Effector memory CD8-positive, alpha-beta T cell (primary cell): ENCODE measurements around the gene HNRNPA3.
"Not testable (repeated sequence)": the region's sequence is repeated elsewhere in the genome, so short reads cannot be mapped to it uniquely, and the experiment has no call there.

Experiments
- ATAC-seq: fragments of 150-1000 bp; cut with Tn5 transposase; replicated peaks from 2 replicates; pipeline ENCODE4 v1.10.0; 2021; ENCODE audit warnings: mild to moderate bottlenecking, moderate library complexity
- DNase-seq, 3 experiments: peaks; one replicate each; pipeline ENCODE4 v3.0.0; 2021
- H3K27ac Mint-ChIP-seq, 2 donors: one replicate each; pipeline ENCODE4 v1.8.0; 2022; ENCODE audit warnings: mild to moderate bottlenecking in 2 of 2, mixed read lengths in 2 of 2, moderate library complexity in 2 of 2
- H3K27me3 Mint-ChIP-seq, 2 donors: one replicate each; pipeline ENCODE4 v1.8.0; 2022; ENCODE audit warnings: mixed read lengths in 2 of 2
- H3K36me3 Mint-ChIP-seq: one replicate; pipeline ENCODE4 v1.8.0; 2022; ENCODE audit warnings: mild to moderate bottlenecking, moderate library complexity, mixed read lengths; ENCODE audit not compliant: insufficient read depth
- H3K4me1 Mint-ChIP-seq, 2 donors: one replicate each; pipeline ENCODE4 v1.8.0; 2022; ENCODE audit warnings: low read depth in 2 of 2, mixed read lengths in 2 of 2
- H3K4me3 Mint-ChIP-seq, 2 donors: one replicate each; pipeline ENCODE4 v1.8.0; 2022; ENCODE audit warnings: mild to moderate bottlenecking in 2 of 2, mixed read lengths in 2 of 2, moderate library complexity in 2 of 2
- H3K9me3 Mint-ChIP-seq, 2 donors: one replicate each; pipeline ENCODE4 v1.8.0; 2022; ENCODE audit warnings: mixed read lengths in 2 of 2

Gene HNRNPA3

DNA sequence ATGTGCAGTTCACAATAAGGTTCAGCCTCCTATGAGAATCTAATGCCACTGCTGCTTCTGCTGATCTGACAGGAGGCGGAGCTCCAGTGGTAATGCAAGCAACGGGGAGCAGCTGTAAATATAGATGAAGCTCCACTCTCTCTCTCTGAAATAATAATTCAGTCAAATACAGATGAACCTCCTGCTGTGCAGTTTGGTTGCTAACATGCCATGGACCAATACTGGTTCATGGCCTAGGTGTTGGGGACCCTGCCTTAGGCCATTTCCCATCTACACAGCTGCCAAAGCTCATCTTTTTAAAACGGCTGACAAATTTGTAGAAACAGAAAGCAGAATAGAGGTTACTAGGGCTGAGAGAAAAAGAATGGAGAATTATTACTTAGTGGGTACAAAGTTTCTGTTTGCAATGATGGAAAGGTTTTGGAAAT, 10.7 kb upstream of the HNRNPA3 start:
- no peaks in the 10 kb centered on the region for H3K4me1 Mint-ChIP-seq
- DNase-seq (no peak), ATAC-seq (no peak)
- H3K4me3 Mint-ChIP-seq: no peak overlapping the region
- H3K27ac Mint-ChIP-seq: no peak overlapping the region
- H3K36me3 Mint-ChIP-seq: no peaks in the 10 kb centered on the region
- no peaks in the 10 kb centered on the region for H3K27me3 Mint-ChIP-seq
- H3K9me3 Mint-ChIP-seq: no peaks in the 10 kb centered on the region

DNA sequence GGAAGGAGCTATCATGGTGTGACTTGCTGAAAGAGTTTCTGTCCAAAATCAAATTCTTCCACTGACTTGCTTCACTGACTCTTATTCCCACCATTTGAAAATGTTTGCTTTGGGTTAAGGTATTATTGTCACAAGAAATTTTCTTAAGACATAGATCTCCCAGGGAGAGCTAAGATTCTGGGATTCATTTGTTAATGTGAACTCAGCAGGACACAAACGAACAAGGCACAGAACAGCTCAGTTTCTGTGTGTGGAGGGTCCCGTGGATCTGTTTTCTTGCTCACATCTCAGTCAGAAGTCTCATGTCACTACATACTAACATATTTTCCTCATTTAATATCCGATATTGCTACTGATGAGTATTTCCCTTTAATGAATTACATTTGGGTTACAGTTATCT, 8.2 kb upstream of the HNRNPA3 start:
- no peak for DNase-seq
- H3K4me1 Mint-ChIP-seq: no peaks in the 10 kb centered on the region
- ATAC-seq: no peak
- no peaks in the 10 kb centered on the region for H3K27me3 Mint-ChIP-seq
- no peak overlapping the region for H3K4me3 Mint-ChIP-seq
- H3K9me3 Mint-ChIP-seq: no peaks in the 10 kb centered on the region
- no peaks in the 10 kb centered on the region for H3K36me3 Mint-ChIP-seq
- peak overlapping the region in 1 of 2 donors; percentile 38 for H3K27ac Mint-ChIP-seq

GRCh38 chr2:177207101-177207500, 5.5 kb upstream of the HNRNPA3 start:
- H3K36me3 Mint-ChIP-seq: peaks cover 8% of the 10 kb centered on the region
- DNase-seq (no peak), ATAC-seq (no peak)
- H3K4me3 Mint-ChIP-seq: no peak overlapping the region
- peak overlapping the region in 1 of 2 donors; percentile 52 for H3K27ac Mint-ChIP-seq
- no peaks in the 10 kb centered on the region for H3K9me3 Mint-ChIP-seq
- no peaks in the 10 kb centered on the region for H3K27me3 Mint-ChIP-seq
- H3K4me1 Mint-ChIP-seq: peaks cover 8 to 11% of the 10 kb centered on the region in 2 donors

GRCh38 chr2:177211169-177211568, 1.4 kb upstream of the HNRNPA3 start:
- Mint-ChIP-seq H3K9me3 (no peaks in the 10 kb centered on the region), H3K4me3 (peak overlapping the region; percentile 91 to 93), H3K4me1 (peaks cover 22 to 36% of the 10 kb centered on the region in 2 donors), H3K27ac (peak overlapping the region; percentile 99 to 100), H3K27me3 (no peaks in the 10 kb centered on the region), H3K36me3 (peaks cover 49% of the 10 kb centered on the region)
- ATAC-seq (no peak), DNase-seq (no peak)

- H3K4me3 Mint-ChIP-seq: peak overlapping the region; percentile 91 to 93
- peaks cover 26 to 40% of the 10 kb centered on the region in 2 donors for H3K4me1 Mint-ChIP-seq
- DNase-seq: no peak
- H3K27ac Mint-ChIP-seq: peak overlapping the region; percentile 99 to 100
- H3K36me3 Mint-ChIP-seq: peaks cover 54% of the 10 kb centered on the region
- no peak for ATAC-seq
- no peaks in the 10 kb centered on the region for H3K9me3 Mint-ChIP-seq
- H3K27me3 Mint-ChIP-seq: no peaks in the 10 kb centered on the region
These were observed 953 bp upstream of the HNRNPA3 start for GRCh38 chr2:177211576-177212105.

GRCh38 chr2:177212891-177213856, 580 bp downstream of the HNRNPA3 start:
- peak; percentile 62 for ATAC-seq
- H3K4me1 Mint-ChIP-seq: peaks cover 31 to 41% of the 10 kb centered on the region in 2 donors
- H3K27ac Mint-ChIP-seq: peak overlapping the region; percentile 99 to 100
- no peaks in the 10 kb centered on the region for H3K9me3 Mint-ChIP-seq
- H3K27me3 Mint-ChIP-seq: no peaks in the 10 kb centered on the region
- H3K4me3 Mint-ChIP-seq: peak overlapping the region; percentile 91 to 93
- DNase-seq: peak; percentile 84 to 88 (median 88)
- peaks cover 69% of the 10 kb centered on the region for H3K36me3 Mint-ChIP-seq

GRCh38 chr2:177217247-177217843, 4.8 kb downstream of the HNRNPA3 start:
- H3K4me1 Mint-ChIP-seq: peaks cover 30 to 54% of the 10 kb centered on the region in 2 donors
- no peaks in the 10 kb centered on the region for H3K9me3 Mint-ChIP-seq
- H3K36me3 Mint-ChIP-seq: peaks cover 100% of the 10 kb centered on the region
- H3K27me3 Mint-ChIP-seq: no peaks in the 10 kb centered on the region
- no peak for ATAC-seq
- no peak for DNase-seq
- H3K27ac Mint-ChIP-seq: peak overlapping the region; percentile 75 to 100
- H3K4me3 Mint-ChIP-seq: peak overlapping the region; percentile 8 to 12

DNA sequence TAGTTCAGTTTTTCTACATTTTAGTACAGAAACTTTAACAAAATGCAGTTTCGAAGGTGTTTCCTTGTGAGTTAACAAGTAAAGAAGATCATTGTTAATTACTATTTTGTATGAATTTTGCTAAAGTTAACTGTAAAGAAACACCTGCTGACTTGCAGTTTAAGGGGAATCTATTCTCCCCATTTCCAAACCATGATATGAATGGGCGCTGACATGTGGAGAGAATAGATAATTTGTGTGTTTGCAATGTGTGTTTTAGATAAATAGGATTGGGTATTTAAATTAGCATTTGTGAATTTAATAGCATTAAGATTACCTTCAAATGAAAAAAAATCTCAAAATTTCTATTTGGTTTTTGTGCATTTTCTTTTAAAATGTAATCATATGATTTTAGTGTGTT, 7.2 kb downstream of the HNRNPA3 start:
- H3K4me1 Mint-ChIP-seq: peaks cover 34 to 48% of the 10 kb centered on the region in 2 donors
- ATAC-seq, H3K27me3 Mint-ChIP-seq, H3K27ac Mint-ChIP-seq, H3K9me3 Mint-ChIP-seq, H3K4me3 Mint-ChIP-seq, DNase-seq: not testable (repeated sequence)
- H3K36me3 Mint-ChIP-seq: peaks cover 98% of the 10 kb centered on the region

- H3K27ac Mint-ChIP-seq: peak overlapping the region in 1 of 2 donors; percentile 79
- ATAC-seq: no peak
- no peaks in the 10 kb centered on the region for H3K27me3 Mint-ChIP-seq
- no peak for DNase-seq
- H3K4me1 Mint-ChIP-seq: peaks cover 21 to 31% of the 10 kb centered on the region in 2 donors
- peaks cover 98% of the 10 kb centered on the region for H3K36me3 Mint-ChIP-seq
- H3K4me3 Mint-ChIP-seq: no peak overlapping the region
- no peaks in the 10 kb centered on the region for H3K9me3 Mint-ChIP-seq
These were observed 8.9 kb downstream of the HNRNPA3 start for GRCh38 chr2:177221534-177221933.

- DNase-seq: no peak
- H3K9me3 Mint-ChIP-seq: no peaks in the 10 kb centered on the region
- H3K36me3 Mint-ChIP-seq: peaks cover 98% of the 10 kb centered on the region
- H3K4me1 Mint-ChIP-seq: peaks cover 20 to 30% of the 10 kb centered on the region in 2 donors
- no peaks in the 10 kb centered on the region for H3K27me3 Mint-ChIP-seq
- H3K4me3 Mint-ChIP-seq: no peak overlapping the region
- ATAC-seq: no peak
- peak overlapping the region in 1 of 2 donors; percentile 79 for H3K27ac Mint-ChIP-seq
These were observed 9.4 kb downstream of the HNRNPA3 start for GRCh38 chr2:177221970-177222369.

DNA sequence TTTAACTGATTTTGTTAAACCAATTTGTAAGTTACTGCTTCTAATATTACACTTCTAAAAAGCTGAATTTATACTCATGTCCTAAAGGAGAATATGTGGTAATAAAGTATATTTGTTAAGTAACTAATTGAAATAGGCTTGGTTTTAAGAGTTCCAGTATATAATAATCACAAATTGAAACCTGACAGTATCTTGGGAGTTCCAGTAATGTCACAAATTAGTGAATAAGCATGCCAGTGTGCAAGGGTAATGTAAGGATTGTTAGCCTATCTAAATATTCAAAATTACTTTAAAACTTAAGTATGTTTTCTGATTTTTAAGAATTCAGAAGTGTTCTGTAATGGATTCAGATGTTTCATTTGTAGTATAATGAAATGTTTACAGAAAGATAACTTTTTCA, 10.8 kb downstream of the HNRNPA3 start:
- peaks cover 98% of the 10 kb centered on the region for H3K36me3 Mint-ChIP-seq
- peaks cover 19 to 36% of the 10 kb centered on the region in 2 donors for H3K4me1 Mint-ChIP-seq
- not testable (repeated sequence) for H3K9me3 Mint-ChIP-seq, DNase-seq, ATAC-seq, H3K27ac Mint-ChIP-seq, H3K27me3 Mint-ChIP-seq, H3K4me3 Mint-ChIP-seq

DNA sequence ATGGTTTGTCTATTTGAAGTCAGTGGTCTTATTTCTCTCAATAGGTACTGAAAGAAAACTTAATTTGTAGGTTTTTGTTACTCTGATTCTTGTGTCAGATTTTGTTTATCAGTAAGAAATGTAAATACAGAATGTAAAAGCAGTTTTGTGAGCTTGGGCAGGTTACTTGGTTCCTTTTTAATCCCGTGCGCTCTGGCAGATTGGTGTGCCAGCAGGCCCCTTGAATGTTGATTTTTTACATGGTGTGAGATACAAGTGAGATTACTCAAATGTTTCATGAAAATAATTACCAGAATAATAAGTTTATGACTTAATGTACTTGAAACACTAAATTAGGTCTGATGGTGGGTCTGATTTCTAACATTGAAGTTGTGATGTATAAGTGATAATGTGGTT, 13.4 kb downstream of the HNRNPA3 start:
- Mint-ChIP-seq H3K27me3 (no peaks in the 10 kb centered on the region), H3K4me3 (no peak overlapping the region), H3K4me1 (peaks cover 24 to 40% of the 10 kb centered on the region in 2 donors), H3K9me3 (no peaks in the 10 kb centered on the region), H3K27ac (peak overlapping the region in 1 of 2 donors; percentile 62), H3K36me3 (peaks cover 96% of the 10 kb centered on the region)
- no peak for ATAC-seq
- DNase-seq: no peak

DNA sequence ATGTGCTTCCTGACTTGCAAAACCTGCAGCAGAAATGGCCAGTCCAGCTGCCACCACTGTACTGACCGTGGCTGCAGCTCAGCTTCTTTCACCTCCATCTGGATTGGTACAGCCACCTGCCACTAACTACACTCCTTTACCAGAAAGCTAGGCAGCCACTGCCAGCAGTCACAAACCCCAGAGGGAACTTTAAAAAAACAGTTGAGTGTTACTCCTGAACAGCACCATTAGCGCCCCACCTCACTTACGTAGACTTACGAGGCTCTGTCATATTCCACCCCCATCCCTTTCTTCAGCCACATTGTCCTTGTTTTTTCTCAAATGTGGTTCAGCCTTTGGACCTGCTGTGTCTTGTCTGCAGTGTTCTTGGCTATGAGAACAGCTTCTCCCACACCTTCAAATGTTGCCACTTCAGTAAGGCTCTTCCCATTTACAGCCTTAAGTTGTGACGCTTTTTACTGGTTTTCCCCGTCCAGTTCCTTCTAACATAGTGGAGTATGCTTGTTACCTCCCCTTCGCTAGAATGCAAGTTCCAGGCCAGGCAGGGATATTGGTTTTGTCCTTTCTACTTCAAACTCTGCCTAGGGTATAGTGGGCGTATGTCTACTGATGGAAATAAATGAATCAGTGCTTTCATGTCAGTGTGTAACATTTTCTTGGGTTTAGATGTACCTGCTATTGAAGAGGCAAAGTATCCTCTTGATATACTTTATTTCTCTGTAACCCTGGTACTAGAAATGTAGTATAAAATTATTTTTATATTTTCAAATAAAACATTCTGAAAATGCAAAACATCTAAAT, 17.0 kb downstream of the HNRNPA3 start:
- no peak for ATAC-seq
- no peaks in the 10 kb centered on the region for H3K27me3 Mint-ChIP-seq
- no peaks in the 10 kb centered on the region for H3K9me3 Mint-ChIP-seq
- DNase-seq: no peak
- H3K36me3 Mint-ChIP-seq: peaks cover 94% of the 10 kb centered on the region
- no peak overlapping the region for H3K4me3 Mint-ChIP-seq
- peaks cover 19 to 41% of the 10 kb centered on the region in 2 donors for H3K4me1 Mint-ChIP-seq
- H3K27ac Mint-ChIP-seq: peak overlapping the region; percentile 30 to 41
